Putamen (tissue), 1 donor: ENCODE measurements around the gene CRYZL1.
"Not testable (repeated sequence)": the region's sequence is repeated elsewhere in the genome, so short reads cannot be mapped to it uniquely, and the experiment has no call there.

Source experiments
- DNase-seq: peaks from one replicate; pipeline ENCODE4 v3.0.0-alpha.2; 2016; ENCODE audit warnings: low spot score

CRYZL1 gene

GRCh38 chr21:33641352-33642026, at the start of gene CRYZL1:
TSS of gene CRYZL1 (minus strand) at chr21:33641741. CDS start at chr21:33631551, 10,190 bp downstream.
- peak; percentile 100 for DNase-seq

- DNase-seq, result no peak
Observed at GRCh38 chr21:33690874-33691273, 49.3 kb upstream of the CRYZL1 start.

GRCh38 chr21:33688353-33688752, 46.8 kb upstream of the CRYZL1 start:
- no peak for DNase-seq

GRCh38 chr21:33687634-33688033, 46.1 kb upstream of the CRYZL1 start:
- DNase-seq, result no peak

GRCh38 chr21:33686386-33686785, 44.8 kb upstream of the CRYZL1 start:
- DNase-seq, result no peak

- no peak for DNase-seq
Observed at GRCh38 chr21:33685613-33686197, 44.2 kb upstream of the CRYZL1 start.

- no peak for DNase-seq
Observed at GRCh38 chr21:33684923-33685560, 43.5 kb upstream of the CRYZL1 start.

- DNase-seq, result no peak
Observed at GRCh38 chr21:33684068-33684467, 42.5 kb upstream of the CRYZL1 start.

- no peak for DNase-seq
Observed at GRCh38 chr21:33682992-33683627, 41.6 kb upstream of the CRYZL1 start.

- no peak for DNase-seq
Observed at GRCh38 chr21:33680870-33681269, 39.3 kb upstream of the CRYZL1 start.

- DNase-seq, result no peak
Observed at GRCh38 chr21:33677450-33677849, 35.9 kb upstream of the CRYZL1 start.

GRCh38 chr21:33676666-33677065, 35.1 kb upstream of the CRYZL1 start:
- not testable (repeated sequence) for DNase-seq

GRCh38 chr21:33674226-33674625, 32.7 kb upstream of the CRYZL1 start:
- DNase-seq, result peak; percentile 28

GRCh38 chr21:33673473-33673872, 31.9 kb upstream of the CRYZL1 start:
- DNase-seq, result no peak

GRCh38 chr21:33670076-33670978, 28.8 kb upstream of the CRYZL1 start:
- DNase-seq, result no peak

GRCh38 chr21:33668620-33669019, 27.1 kb upstream of the CRYZL1 start:
- DNase-seq, result no peak

GRCh38 chr21:33668180-33668579, 26.6 kb upstream of the CRYZL1 start:
- no peak for DNase-seq

- DNase-seq, result no peak
Observed at GRCh38 chr21:33667636-33668035, 26.1 kb upstream of the CRYZL1 start.

- DNase-seq, result no peak
Observed at GRCh38 chr21:33666153-33666552, 24.6 kb upstream of the CRYZL1 start.

- DNase-seq, result no peak
Observed at GRCh38 chr21:33664135-33664534, 22.6 kb upstream of the CRYZL1 start.

GRCh38 chr21:33663241-33663640, 21.7 kb upstream of the CRYZL1 start:
- DNase-seq, result no peak

GRCh38 chr21:33662046-33662445, 20.5 kb upstream of the CRYZL1 start:
- DNase-seq, result no peak
